B cell (primary cell): Measurements from ENCODE around the gene FBP1. TPM values are rescaled to one million over a fixed set of nuclear protein-coding genes. Genes with fewer than 3 reads are reported as not detected.
A peak's percentile ranks its signal among the peaks of the same experiment; 100 is the strongest.

Experiments
- ATAC-seq: fragments of 200-7000 bp; cut with Tn5 transposase; one replicate; pipeline ENCODE4 v1.10.0; 2021; ENCODE audit warnings: low read depth, mild to moderate bottlenecking, moderate number of reproducible peaks, moderate library complexity
- CTCF ChIA-PET: fragments of 350-600 bp; sonication (Branson Sonifier 250); formaldehyde crosslinking; loops from one replicate; lab custom pipeline; 2021; ENCODE audit warnings: antibody characterized with exemption, inconsistent platforms; lab: Charles Lee
- POLR2A ChIA-PET: fragments of 350-600 bp; sonication (Branson Sonifier 250); formaldehyde crosslinking; loops from one replicate; lab custom pipeline; 2021; ENCODE audit warnings: antibody characterized with exemption; lab: Charles Lee
- DNase-seq: peaks from one replicate; pipeline ENCODE4 v3.0.0; 2013
- H2AFZ ChIP-seq: 2 replicates; pipeline ENCODE4 v1.6.1; 2012; ENCODE audit warnings: mild to moderate bottlenecking, low read depth, low read length; ENCODE audit not compliant: insufficient read depth, poor library complexity, severe bottlenecking
- H3K27ac ChIP-seq, 2 donors: 1 replicate in 1 of 2; 2 replicates in 1 of 2; pipeline ENCODE4 v1.5.1; 2012 to 2013; ENCODE audit warnings: low read length in 2 of 2, mild to moderate bottlenecking in 2 of 2, moderate library complexity in 1 of 2
- H3K27me3 ChIP-seq, 4 experiments: fragments of 200-600 bp in 1 of 4; sonication (generic) in 1 of 4; replicated peaks in 1 of 4; 1 replicate in 2 of 4; 2 replicates in 2 of 4; pipeline versions ENCODE4 v1.6.1 to v1.7.0; 2013 to 2016; ENCODE audit warnings: low read length in 3 of 4, mild to moderate bottlenecking in 2 of 4, mixed read lengths in 1 of 4, moderate library complexity in 1 of 4; ENCODE audit not compliant: insufficient read depth in 4 of 4, control insufficient read depth in 3 of 4; ENCODE audit errors: control extremely low read depth in 1 of 4
- H3K36me3 ChIP-seq, 2 experiments: replicated peaks in 1 of 2; 1 replicate in 1 of 2; 2 replicates in 1 of 2; pipeline versions ENCODE4 v1.6.1 to v1.7.1; 2013; ENCODE audit warnings: low read length in 1 of 2; ENCODE audit not compliant: insufficient read depth in 2 of 2, control insufficient read depth in 1 of 2; ENCODE audit errors: control extremely low read depth in 1 of 2, extremely low read depth in 1 of 2
- H3K4me1 ChIP-seq, 2 donors: fragments of 200-600 bp in 1 of 2; sonication (generic) in 1 of 2; 1 replicate in 1 of 2; 2 replicates in 1 of 2; pipeline versions ENCODE4 v1.5.1 to v1.6.1; 2013 to 2017; ENCODE audit warnings: low read length in 2 of 2; ENCODE audit not compliant: control insufficient read depth in 2 of 2, insufficient read depth in 2 of 2
- H3K4me2 ChIP-seq: replicated peaks from 2 replicates; pipeline ENCODE3; 2012; ENCODE audit warnings: mild to moderate bottlenecking, low read depth, low read length; ENCODE audit not compliant: poor library complexity, severe bottlenecking
- H3K4me3 ChIP-seq, 5 experiments: fragments of 200-600 bp in 1 of 5; sonication (generic) in 1 of 5; 1 replicate in 3 of 5; 2 replicates in 2 of 5; pipeline versions ENCODE4 v1.5.1 to v1.7.0; 2011 to 2016; ENCODE audit warnings: low read length in 4 of 5, mild to moderate bottlenecking in 4 of 5, low read depth in 2 of 5, control low read depth in 1 of 5, moderate library complexity in 1 of 5; ENCODE audit not compliant: insufficient read depth in 1 of 5; ENCODE audit errors: control extremely low read depth in 1 of 5, extremely low read depth in 1 of 5
- H3K79me2 ChIP-seq: fragments of 200-600 bp; sonication (generic); one replicate; pipeline ENCODE4 v1.6.0; 2016; ENCODE audit warnings: low read length; ENCODE audit not compliant: control insufficient read depth, insufficient read depth
- H3K9ac ChIP-seq: fragments of 200-600 bp; sonication (generic); 2 replicates; pipeline ENCODE4 v1.6.1; 2017; ENCODE audit warnings: mild to moderate bottlenecking, low read length, moderate library complexity
- H3K9me3 ChIP-seq, 3 donors: one replicate each; pipeline versions ENCODE4 v1.6.1 to v1.7.1; 2013; ENCODE audit warnings: low read length in 2 of 3; ENCODE audit not compliant: control insufficient read depth in 2 of 3, insufficient read depth in 1 of 3; ENCODE audit errors: control extremely low read depth in 1 of 3
- H4K20me1 ChIP-seq: 2 replicates; pipeline ENCODE4 v1.6.0; 2012; ENCODE audit warnings: mild to moderate bottlenecking, low read length; ENCODE audit not compliant: insufficient read depth, control insufficient read depth, poor library complexity, severe bottlenecking
- H3K27ac Mint-ChIP-seq: one replicate; pipeline ENCODE4 v1.8.0; 2021; ENCODE audit warnings: mixed read lengths
- H3K27me3 Mint-ChIP-seq: one replicate; pipeline ENCODE4 v1.8.0; 2021; ENCODE audit warnings: mixed read lengths
- H3K4me1 Mint-ChIP-seq: one replicate; pipeline ENCODE4 v1.8.0; 2021; ENCODE audit warnings: mixed read lengths
- H3K4me3 Mint-ChIP-seq: one replicate; pipeline ENCODE4 v1.8.0; 2021; ENCODE audit warnings: mixed read lengths
- H3K9me3 Mint-ChIP-seq: one replicate; pipeline ENCODE4 v1.8.0; 2022; ENCODE audit warnings: mixed read lengths; ENCODE audit not compliant: insufficient read depth
- EZH2 ChIP-seq: IDR thresholded peaks from 2 replicates; pipeline ENCODE4 v1.6.1; 2012; ENCODE audit warnings: borderline replicate concordance, low read depth, mild to moderate bottlenecking, moderate library complexity, low read length; ENCODE audit not compliant: insufficient read depth, poor library complexity, severe bottlenecking
- WGBS: methylation state at CpG from one replicate; pipeline ENCODE4 v1.1.5; 2013; ENCODE audit warnings: missing lambda C conversion rate; ENCODE audit not compliant: insufficient coverage; 5-methylcytosine and 5-hydroxymethylcytosine counted together
- intact Hi-C: fragments of 100-400 bp; cut with micrococcal nuclease; formaldehyde crosslinking; loops from one replicate; pipeline ENCODE4 v1.10.0; 2022
- polyA plus RNA-seq: library from polyadenylated mRNA; depleted of rRNA; stranded (reverse); fragments of >200 nt; gene quantifications from 2 replicates; pipeline ENCODE4 v1.2.3, GENCODE V29; 2012
- total RNA-seq, 2 donors: library from RNA; stranded (reverse); fragments of 120-200 nt in 1 of 2; gene quantifications; 1 replicate in 1 of 2; 2 replicates in 1 of 2; pipeline versions ENCODE4 v1.2.3 to v1.2.4, GENCODE V29; 2013 to 2022
- TF ChIP-seq, protein P1 (sequence below): fragments of 200-600 bp; IDR thresholded peaks from one replicate; pipeline ENCODE4 v1.8.0; 2022; ENCODE audit warnings: antibody characterized with exemption, mild to moderate bottlenecking

Gene FBP1
- total and polyA plus RNA-seq, 2 donors (not counting 1 experiment from before 2014, with no cell fraction given), result 2.8 TPM

DNA sequence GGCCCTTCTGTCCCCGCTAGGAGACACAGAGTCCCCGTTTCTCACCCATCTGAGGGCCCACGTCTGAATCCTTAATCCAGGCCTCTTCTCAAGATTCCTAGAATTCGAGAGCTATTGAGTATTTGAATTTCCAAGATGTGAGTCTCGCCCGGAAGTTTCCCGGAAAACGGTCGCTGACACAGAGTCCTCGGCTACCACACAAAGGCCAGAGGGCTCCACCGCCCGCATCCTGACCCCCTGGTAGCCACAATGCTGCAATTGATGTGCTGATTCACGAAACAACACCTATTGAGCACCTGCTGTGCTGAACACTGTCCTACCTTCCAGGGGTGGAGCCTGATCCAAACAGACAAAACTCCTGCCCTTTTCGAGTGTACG lies 670 bp upstream of the FBP1 start:
- no peak for ATAC-seq

More for the DNA sequence above, 670 bp upstream of the FBP1 start:
- peak overlapping the region in 1 of 2 donors; percentile 59 for H3K27ac ChIP-seq
- peak overlapping the region; percentile 90 for H3K4me2 ChIP-seq
- peak overlapping the region; percentile 94 for H3K4me3 Mint-ChIP-seq
- 49% methylated on average over 10 of the region's 15 CpGs for WGBS
- no peaks in the 10 kb centered on the region for H3K9me3 Mint-ChIP-seq
- ChIA-PET CTCF (interaction anchor here (0.7 kb wide), 1 partner anchor 41 kb away, joined by 4 read pairs; no protein-coding TSS in a partner anchor), POLR2A (interaction anchor here (0.7 to 1.2 kb wide), 2 partner anchors 17 to 1300 kb away, joined by 4 to 8 read pairs; no protein-coding TSS in a partner anchor)
- intact Hi-C loops, result no loop called here
- peak overlapping the region; percentile 96 for H2AFZ ChIP-seq
- peaks cover 18% of the 10 kb centered on the region for H3K4me1 Mint-ChIP-seq
- H3K4me3 ChIP-seq, result peak overlapping the region in 4 of 5 experiments; percentile 56 to 79 (median 66)
- H3K9ac ChIP-seq, result peak overlapping the region; percentile 78
- no peaks in the 10 kb centered on the region for H3K79me2 ChIP-seq
- no peaks in the 10 kb centered on the region for H3K9me3 ChIP-seq
- peak overlapping the region; percentile 83 for H3K27ac Mint-ChIP-seq
- no peak for DNase-seq
- H4K20me1 ChIP-seq, result no peaks in the 10 kb centered on the region
- H3K36me3 ChIP-seq, result no peaks in the 10 kb centered on the region
- H3K27me3 ChIP-seq, result peaks cover 0 to 5% (median 2%) of the 10 kb centered on the region in 4 experiments
- peaks cover 3% of the 10 kb centered on the region for H3K27me3 Mint-ChIP-seq
- TF ChIP-seq EZH2, result no peak
- TF ChIP-seq, protein P1, sequence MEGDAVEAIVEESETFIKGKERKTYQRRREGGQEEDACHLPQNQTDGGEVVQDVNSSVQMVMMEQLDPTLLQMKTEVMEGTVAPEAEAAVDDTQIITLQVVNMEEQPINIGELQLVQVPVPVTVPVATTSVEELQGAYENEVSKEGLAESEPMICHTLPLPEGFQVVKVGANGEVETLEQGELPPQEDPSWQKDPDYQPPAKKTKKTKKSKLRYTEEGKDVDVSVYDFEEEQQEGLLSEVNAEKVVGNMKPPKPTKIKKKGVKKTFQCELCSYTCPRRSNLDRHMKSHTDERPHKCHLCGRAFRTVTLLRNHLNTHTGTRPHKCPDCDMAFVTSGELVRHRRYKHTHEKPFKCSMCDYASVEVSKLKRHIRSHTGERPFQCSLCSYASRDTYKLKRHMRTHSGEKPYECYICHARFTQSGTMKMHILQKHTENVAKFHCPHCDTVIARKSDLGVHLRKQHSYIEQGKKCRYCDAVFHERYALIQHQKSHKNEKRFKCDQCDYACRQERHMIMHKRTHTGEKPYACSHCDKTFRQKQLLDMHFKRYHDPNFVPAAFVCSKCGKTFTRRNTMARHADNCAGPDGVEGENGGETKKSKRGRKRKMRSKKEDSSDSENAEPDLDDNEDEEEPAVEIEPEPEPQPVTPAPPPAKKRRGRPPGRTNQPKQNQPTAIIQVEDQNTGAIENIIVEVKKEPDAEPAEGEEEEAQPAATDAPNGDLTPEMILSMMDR, result no peak
- peaks cover 10 to 18% of the 10 kb centered on the region in 2 donors for H3K4me1 ChIP-seq
